ENCODE results near the gene NOD2. TPM values are rescaled to one million over a fixed set of nuclear protein-coding genes. Genes with fewer than 3 reads are reported as not detected.
A peak's percentile ranks its signal among the peaks of the same experiment; 100 is the strongest.

Gene NOD2
- total and polyA plus RNA-seq, 2 of the 13 experiments (the other 11 are each of a cell fraction or from before 2014, with no cell fraction given), result 0.27 to 0.81 TPM

GRCh38 chr16:50668368-50669008, 24.9 kb upstream of the NOD2 start (continued):
- TF ChIP-seq MAFF (IDR thresholded peaks at IDR 0.05; ENCODE audit: low read depth, low read length) (no peak), EHMT2 (IDR thresholded peaks at IDR 0.05; ENCODE audit: borderline replicate concordance, low read depth, low read length) (no peak), ZNF207 (IDR thresholded peaks at IDR 0.05; ENCODE audit: borderline replicate concordance) (no peak), ZNF496 (CRISPR knock-in tag; IDR thresholded peaks at IDR 0.05; ENCODE audit: insufficient replicate concordance) (no peak), TBX3 (IDR thresholded peaks at IDR 0.05; ENCODE audit: borderline replicate concordance) (no peak), PLSCR1 (CRISPR knock-in tag; IDR thresholded peaks at IDR 0.05; ENCODE audit: borderline replicate concordance) (no peak), ZMYM4 (CRISPR knock-in tag; IDR thresholded peaks at IDR 0.05) (peak; percentile 71), DZIP1 (CRISPR knock-in tag; IDR thresholded peaks at IDR 0.05) (no peak), ZNF280B (CRISPR knock-in tag; IDR thresholded peaks at IDR 0.05; ENCODE audit: borderline replicate concordance) (peak; percentile 79), FOXP4 (CRISPR knock-in tag; IDR thresholded peaks at IDR 0.05) (no peak), REXO4 (CRISPR knock-in tag; IDR thresholded peaks at IDR 0.05; ENCODE audit: borderline replicate concordance) (no peak)
- TF ChIP-seq, protein P1, sequence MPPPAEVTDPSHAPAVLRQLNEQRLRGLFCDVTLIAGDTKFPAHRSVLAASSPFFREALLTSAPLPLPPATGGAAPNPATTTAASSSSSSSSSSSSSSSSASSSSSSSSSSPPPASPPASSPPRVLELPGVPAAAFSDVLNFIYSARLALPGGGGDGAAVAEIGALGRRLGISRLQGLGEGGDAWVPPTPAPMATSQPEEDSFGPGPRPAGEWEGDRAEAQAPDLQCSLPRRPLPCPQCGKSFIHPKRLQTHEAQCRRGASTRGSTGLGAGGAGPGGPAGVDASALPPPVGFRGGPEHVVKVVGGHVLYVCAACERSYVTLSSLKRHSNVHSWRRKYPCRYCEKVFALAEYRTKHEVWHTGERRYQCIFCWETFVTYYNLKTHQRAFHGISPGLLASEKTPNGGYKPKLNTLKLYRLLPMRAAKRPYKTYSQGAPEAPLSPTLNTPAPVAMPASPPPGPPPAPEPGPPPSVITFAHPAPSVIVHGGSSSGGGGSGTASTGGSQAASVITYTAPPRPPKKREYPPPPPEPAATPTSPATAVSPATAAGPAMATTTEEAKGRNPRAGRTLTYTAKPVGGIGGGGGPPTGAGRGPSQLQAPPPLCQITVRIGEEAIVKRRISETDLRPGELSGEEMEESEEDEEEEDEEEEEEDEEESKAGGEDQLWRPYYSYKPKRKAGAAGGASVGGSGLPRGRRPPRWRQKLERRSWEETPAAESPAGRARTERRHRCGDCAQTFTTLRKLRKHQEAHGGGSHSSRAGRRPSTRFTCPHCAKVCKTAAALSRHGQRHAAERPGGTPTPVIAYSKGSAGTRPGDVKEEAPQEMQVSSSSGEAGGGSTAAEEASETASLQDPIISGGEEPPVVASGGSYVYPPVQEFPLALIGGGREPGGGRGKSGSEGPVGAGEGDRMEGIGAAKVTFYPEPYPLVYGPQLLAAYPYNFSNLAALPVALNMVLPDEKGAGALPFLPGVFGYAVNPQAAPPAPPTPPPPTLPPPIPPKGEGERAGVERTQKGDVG (CRISPR knock-in tag; IDR thresholded peaks at IDR 0.05; ENCODE audit: borderline replicate concordance), result no peak
- TF ChIP-seq, protein P2, sequence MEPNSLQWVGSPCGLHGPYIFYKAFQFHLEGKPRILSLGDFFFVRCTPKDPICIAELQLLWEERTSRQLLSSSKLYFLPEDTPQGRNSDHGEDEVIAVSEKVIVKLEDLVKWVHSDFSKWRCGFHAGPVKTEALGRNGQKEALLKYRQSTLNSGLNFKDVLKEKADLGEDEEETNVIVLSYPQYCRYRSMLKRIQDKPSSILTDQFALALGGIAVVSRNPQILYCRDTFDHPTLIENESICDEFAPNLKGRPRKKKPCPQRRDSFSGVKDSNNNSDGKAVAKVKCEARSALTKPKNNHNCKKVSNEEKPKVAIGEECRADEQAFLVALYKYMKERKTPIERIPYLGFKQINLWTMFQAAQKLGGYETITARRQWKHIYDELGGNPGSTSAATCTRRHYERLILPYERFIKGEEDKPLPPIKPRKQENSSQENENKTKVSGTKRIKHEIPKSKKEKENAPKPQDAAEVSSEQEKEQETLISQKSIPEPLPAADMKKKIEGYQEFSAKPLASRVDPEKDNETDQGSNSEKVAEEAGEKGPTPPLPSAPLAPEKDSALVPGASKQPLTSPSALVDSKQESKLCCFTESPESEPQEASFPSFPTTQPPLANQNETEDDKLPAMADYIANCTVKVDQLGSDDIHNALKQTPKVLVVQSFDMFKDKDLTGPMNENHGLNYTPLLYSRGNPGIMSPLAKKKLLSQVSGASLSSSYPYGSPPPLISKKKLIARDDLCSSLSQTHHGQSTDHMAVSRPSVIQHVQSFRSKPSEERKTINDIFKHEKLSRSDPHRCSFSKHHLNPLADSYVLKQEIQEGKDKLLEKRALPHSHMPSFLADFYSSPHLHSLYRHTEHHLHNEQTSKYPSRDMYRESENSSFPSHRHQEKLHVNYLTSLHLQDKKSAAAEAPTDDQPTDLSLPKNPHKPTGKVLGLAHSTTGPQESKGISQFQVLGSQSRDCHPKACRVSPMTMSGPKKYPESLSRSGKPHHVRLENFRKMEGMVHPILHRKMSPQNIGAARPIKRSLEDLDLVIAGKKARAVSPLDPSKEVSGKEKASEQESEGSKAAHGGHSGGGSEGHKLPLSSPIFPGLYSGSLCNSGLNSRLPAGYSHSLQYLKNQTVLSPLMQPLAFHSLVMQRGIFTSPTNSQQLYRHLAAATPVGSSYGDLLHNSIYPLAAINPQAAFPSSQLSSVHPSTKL (CRISPR knock-in tag; IDR thresholded peaks at IDR 0.05), result 0 out of 2 replicates have a peak, but pooled peaks have one; percentile 12

Measured in HepG2 (cell line).